NOMO-1 (cell line): ENCODE results near the gene OTUD3.
"Not testable (repeated sequence)": the region's sequence is repeated elsewhere in the genome, so short reads cannot be mapped to it uniquely, and the experiment has no call there.

Source experiments
- DNase-seq, 2 experiments: peaks; one replicate each; lab custom pipeline; 2025; ENCODE audit not compliant: unreplicated experiment in 2 of 2; lab: John Stamatoyannopoulos, UW

The OTUD3 gene

GRCh38 chr1:19868575-19868974 is 13.6 kb upstream of the OTUD3 start:
- not testable (repeated sequence) for DNase-seq

GRCh38 chr1:19869453-19869852 is 12.7 kb upstream of the OTUD3 start:
- DNase-seq: not testable (repeated sequence)

GRCh38 chr1:19869929-19870328 is 12.3 kb upstream of the OTUD3 start:
- no peak for DNase-seq

GRCh38 chr1:19872190-19872589 is 10.0 kb upstream of the OTUD3 start:
- no peak for DNase-seq

GRCh38 chr1:19877181-19877750 is 4.9 kb upstream of the OTUD3 start:
- DNase-seq: no peak

GRCh38 chr1:19877821-19878636 is 4.2 kb upstream of the OTUD3 start:
- DNase-seq: no peak

- DNase-seq: no peak
These were observed 3.6 kb upstream of the OTUD3 start for GRCh38 chr1:19878637-19878985.

GRCh38 chr1:19879227-19879626 is 3.0 kb upstream of the OTUD3 start:
- DNase-seq: no peak

GRCh38 chr1:19879661-19880060 is 2.5 kb upstream of the OTUD3 start:
- no peak for DNase-seq

GRCh38 chr1:19880841-19881240 is 1.4 kb upstream of the OTUD3 start:
- not testable (repeated sequence) for DNase-seq

GRCh38 chr1:19884312-19884711 is 2.1 kb downstream of the OTUD3 start:
- DNase-seq: no peak

- DNase-seq: no peak
These were observed 3.6 kb downstream of the OTUD3 start for GRCh38 chr1:19885821-19886220.

GRCh38 chr1:19888112-19888511 is 5.9 kb downstream of the OTUD3 start:
- DNase-seq: no peak

- no peak for DNase-seq
These were observed 7.5 kb downstream of the OTUD3 start for GRCh38 chr1:19889656-19890055.

GRCh38 chr1:19892129-19892528 is 9.9 kb downstream of the OTUD3 start:
- no peak for DNase-seq

GRCh38 chr1:19892628-19893168 is 10.5 kb downstream of the OTUD3 start:
- DNase-seq: no peak

GRCh38 chr1:19893687-19894086 is 11.5 kb downstream of the OTUD3 start:
- no peak for DNase-seq

GRCh38 chr1:19894218-19894617 is 12.0 kb downstream of the OTUD3 start:
- no peak for DNase-seq

- DNase-seq: no peak
These were observed 19.5 kb downstream of the OTUD3 start for GRCh38 chr1:19901653-19902052.

GRCh38 chr1:19903621-19904020 is 21.4 kb downstream of the OTUD3 start:
- no peak for DNase-seq

GRCh38 chr1:19907456-19907855 is 25.3 kb downstream of the OTUD3 start:
- no peak for DNase-seq

- DNase-seq: no peak
These were observed 27.2 kb downstream of the OTUD3 start for GRCh38 chr1:19909392-19909791.
